GM13977 (cell line): ENCODE data around the gene ECHS1.
A peak's percentile ranks its signal among the peaks of the same experiment; 100 is the strongest.

Experiments
- DNase-seq: peaks from one replicate; pipeline ENCODE4 v3.0.0; 2012; ENCODE audit warnings: low spot score
- in situ Hi-C: fragments of 300-500 bp; cut with MboI; formaldehyde crosslinking; loops from one replicate; pipeline ENCODE4 v1.12.0; 2022; ENCODE audit warnings: low sequenced_read_pairs, low pct_unique_long_range_greater_than_20kb, mixed read lengths, inconsistent platforms; ENCODE audit not compliant: unreplicated experiment
- TF ChIP-seq, protein P1 (sequence below): IDR thresholded peaks from 2 replicates; pipeline ENCODE4 v1.5.1; 2012; ENCODE audit warnings: mild to moderate bottlenecking, control low read depth; ENCODE audit not compliant: insufficient read depth; ENCODE audit errors: extremely low read depth, missing control alignments

ECHS1 gene

DNA sequence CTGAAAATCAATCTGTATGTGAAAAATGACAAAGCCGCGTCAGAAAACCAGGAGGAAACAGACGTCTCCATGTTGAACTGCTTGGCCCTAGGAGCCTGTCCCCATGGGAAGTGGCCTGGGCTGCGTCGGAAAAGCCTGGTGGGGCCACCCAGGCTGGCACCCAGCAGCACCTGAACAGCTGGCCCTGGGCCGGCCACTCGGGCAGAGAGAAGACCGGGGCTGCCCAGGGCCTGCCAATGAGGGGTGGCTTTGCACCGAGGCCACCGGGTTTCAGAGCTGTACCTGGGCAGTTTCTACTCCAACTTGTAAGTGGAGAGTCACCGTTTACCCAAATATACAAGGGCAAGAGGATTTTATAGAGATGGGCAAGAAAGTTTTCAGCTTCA lies 14.2 kb downstream of the ECHS1 start:
- in situ Hi-C loops: no loop called here
- DNase-seq: no peak
- TF ChIP-seq, protein P1, sequence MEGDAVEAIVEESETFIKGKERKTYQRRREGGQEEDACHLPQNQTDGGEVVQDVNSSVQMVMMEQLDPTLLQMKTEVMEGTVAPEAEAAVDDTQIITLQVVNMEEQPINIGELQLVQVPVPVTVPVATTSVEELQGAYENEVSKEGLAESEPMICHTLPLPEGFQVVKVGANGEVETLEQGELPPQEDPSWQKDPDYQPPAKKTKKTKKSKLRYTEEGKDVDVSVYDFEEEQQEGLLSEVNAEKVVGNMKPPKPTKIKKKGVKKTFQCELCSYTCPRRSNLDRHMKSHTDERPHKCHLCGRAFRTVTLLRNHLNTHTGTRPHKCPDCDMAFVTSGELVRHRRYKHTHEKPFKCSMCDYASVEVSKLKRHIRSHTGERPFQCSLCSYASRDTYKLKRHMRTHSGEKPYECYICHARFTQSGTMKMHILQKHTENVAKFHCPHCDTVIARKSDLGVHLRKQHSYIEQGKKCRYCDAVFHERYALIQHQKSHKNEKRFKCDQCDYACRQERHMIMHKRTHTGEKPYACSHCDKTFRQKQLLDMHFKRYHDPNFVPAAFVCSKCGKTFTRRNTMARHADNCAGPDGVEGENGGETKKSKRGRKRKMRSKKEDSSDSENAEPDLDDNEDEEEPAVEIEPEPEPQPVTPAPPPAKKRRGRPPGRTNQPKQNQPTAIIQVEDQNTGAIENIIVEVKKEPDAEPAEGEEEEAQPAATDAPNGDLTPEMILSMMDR: no peak

DNA sequence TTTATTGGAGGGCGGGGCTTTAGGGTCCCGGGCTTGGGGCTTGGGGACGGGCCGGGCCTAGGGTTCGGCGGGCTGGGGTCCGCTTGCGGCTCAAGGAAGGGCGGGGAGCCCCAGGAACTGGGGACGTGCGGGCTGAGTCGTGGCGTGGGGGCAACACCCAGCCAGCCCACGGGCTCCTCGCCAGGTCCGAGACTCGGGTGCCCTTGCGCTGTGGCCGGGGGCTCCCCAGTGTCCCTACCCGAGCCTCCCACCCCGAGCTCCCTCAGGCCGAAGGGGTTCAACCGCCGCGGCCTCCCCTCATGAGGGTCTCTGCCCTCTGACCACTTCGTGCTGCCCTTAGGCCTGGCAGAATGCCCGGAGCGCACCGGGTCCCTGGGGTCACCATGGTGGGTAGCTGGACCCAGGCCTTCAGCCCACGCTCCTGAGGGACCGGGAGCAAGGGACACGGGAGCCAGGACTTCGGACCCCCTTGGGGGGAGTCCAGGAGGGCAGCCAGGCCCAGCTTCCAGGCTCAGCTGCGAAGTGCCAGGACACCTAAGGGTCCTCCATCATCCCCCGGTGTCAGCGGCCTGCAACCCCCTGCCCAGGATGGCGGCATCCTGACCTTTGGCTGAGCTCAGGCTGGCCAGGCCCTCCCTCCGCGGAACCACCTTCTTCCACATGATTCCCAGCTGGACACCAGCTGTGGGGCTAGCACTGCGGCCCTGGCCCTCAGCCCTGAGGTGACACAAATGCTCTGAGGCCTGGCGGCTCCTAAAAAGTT lies 14.8 kb downstream of the ECHS1 start:
- in situ Hi-C loops: no loop called here
- TF ChIP-seq, protein P1: no peak
- no peak for DNase-seq

DNA sequence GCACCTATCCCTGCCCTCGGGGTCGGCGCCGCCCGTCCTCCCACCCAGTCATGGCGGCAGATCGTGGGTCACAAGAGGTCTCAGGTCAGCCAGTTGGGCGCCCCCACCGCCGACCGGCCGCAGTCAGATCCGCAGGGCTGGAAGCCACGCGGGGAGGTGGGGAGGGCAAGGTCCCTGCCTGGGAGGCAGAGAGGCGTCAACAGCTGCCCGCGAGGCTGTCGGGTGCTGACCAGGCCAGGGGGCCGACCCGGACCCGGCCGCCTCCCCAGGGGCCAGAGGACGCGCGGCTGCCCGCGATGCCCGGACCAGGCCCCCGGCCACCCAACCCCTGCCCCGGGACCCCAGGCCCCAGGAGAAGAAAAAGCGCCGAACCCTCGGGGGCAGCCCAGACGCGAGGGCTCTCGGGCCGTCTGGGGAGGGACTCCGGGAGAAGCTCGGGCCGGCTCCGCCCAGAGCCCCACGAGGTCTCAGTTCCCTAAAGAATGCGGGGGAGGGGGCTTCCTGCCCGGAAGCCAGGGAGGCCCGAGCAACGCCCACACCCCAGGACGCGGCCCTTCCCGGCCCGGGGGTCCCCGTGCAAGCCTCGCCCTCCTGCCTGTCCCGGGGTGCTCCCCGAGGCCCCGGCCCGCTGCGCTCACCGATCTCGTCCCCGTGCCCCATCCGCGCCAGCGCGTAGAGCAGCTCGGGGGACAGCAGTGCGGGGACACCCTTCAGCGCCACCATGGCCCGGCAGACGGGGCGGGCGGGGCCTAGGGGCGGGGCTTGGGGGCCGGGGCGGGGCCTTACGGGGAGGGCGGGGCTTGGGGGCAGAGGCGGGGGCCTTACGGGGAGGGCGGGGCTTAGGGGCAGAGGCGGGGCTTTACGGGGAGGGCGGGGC lies 15.6 kb downstream of the ECHS1 start, which contains the start of gene FUOM:
FUOM (minus strand) TSS at position 735 of the 877 bp plus-strand sequence; CDS start at position 723, 12 bp downstream.
- TF ChIP-seq, protein P1: no peak
- in situ Hi-C loops: no loop called here
- peak; percentile 98 for DNase-seq

DNA sequence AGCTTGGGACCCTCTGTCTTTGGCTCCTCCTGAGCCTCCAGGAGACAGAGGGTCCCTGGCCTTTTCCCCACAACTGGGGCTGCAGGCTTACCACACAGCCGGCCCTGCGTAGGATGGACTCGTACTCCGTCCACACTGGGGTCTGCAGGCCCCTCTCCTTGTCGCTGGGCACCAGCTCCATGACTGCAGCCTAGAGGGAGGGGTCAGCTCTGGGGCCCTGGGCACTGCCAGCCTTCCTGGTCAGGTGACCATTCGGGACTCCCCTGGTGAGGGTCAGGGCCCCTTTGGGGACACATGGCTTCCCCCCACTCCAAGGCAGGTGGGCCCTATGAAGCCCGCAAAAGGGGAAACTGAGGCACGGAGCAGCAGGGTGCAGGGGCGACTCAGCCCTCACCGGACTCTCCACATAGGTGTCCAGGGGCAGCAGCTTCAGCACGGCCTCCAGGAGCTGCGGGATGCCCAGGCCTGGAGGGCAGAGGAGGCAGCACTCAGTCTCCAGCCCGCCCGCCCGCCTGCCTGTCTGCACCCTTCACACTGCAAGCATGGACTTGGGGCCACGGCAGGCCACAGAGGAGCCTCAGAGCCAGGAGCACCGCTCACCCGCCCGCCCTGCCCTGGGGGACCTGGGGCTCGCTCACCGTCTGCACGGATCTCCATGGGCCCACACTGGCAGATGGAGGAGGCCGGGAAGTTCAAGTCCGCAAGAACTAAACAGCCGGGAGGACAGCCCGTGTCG lies 16.4 kb downstream of the ECHS1 start:
- in situ Hi-C loops: no loop called here
- TF ChIP-seq, protein P1: no peak
- no peak for DNase-seq

DNA sequence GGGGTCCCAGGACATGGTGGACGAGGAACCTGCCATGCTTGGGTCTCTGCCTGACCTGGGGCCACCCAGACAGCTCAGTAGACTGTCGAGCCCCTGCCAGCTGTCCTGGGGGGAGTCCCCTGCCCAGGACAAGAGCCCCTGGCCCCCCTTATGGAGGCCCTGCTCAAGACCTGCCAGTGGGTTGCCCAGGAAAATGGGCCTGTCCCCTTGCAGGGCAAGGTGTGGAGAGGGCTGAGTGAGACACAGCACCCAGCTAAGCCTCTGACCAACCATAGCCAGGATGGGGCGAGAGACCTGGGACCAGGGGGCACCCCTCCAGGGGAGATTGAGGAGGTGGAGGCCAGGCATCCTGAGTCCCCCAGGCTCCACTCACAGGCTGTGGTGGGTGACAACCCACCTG lies 17.2 kb downstream of the ECHS1 start:
- in situ Hi-C loops: no loop called here
- no peak for DNase-seq
- TF ChIP-seq, protein P1: no peak

DNA sequence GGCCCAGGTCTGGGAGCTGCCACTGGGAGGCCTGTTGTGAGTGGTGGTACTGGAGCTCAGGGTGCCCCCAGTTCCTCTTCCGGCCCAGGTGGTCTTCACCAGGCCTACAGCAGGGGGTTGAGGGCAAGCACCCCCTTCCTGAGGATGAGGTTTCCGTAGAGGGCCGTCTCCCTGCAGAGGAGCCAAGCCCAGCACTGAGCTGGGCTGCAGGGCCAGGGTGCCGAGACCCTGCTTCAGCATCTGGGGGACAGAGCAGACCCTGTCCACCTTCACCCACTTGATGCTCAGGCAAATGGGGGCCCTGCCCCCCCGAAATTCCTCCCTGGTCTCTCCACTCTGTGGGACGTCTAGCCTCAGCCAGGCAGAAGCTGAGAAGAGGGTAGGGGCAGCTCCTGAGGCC lies 17.9 kb downstream of the ECHS1 start:
- in situ Hi-C loops: no loop called here
- TF ChIP-seq, protein P1: no peak
- DNase-seq: no peak
